ENCODE measurements around the gene MYO18A. TPM values are rescaled to one million over a fixed set of nuclear protein-coding genes. Genes with fewer than 3 reads are reported as not detected.
"Not testable (repeated sequence)": the region's sequence is repeated elsewhere in the genome, so short reads cannot be mapped to it uniquely, and the experiment has no call there.

MYO18A gene
- total RNA-seq, 1 experiment from 2014 or later: 13.5 TPM

DNA sequence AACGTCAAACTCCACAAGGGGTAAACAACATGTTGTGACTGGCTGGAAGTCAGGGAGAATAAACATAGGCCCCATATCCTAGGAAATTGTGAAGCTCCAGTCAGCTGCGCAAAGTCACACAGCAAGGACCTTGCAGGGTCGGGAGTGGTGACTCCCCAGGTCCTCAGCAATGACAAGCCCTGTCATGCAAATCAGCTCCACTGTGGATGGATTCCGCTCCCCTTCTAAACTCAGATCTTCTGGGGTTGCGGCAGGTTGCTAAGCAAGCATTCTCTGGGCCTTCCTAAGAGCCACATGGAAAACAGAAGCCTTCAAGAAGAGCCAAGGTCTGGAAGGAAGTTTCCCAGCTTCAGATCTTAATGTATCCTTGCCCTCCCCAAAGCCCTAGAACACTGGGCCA lies 28.9 kb upstream of the MYO18A start:
- H3K36me3 ChIP-seq (replicated peaks; ENCODE audit: control insufficient read depth, insufficient read depth, low read length): no peaks in the 10 kb centered on the region
- H3K27me3 ChIP-seq (ENCODE audit: control insufficient read depth, insufficient read depth, low read length): no peaks in the 10 kb centered on the region
- H3K4me3 ChIP-seq (ENCODE audit: insufficient read depth, low read depth, low read length): no peak overlapping the region
- DNase-seq: no peak

- Histone ChIP-seq H3K4me3 (ENCODE audit: insufficient read depth, low read depth, low read length) (no peak overlapping the region), H3K36me3 (replicated peaks; ENCODE audit: control insufficient read depth, insufficient read depth, low read length) (no peaks in the 10 kb centered on the region), H3K27me3 (ENCODE audit: control insufficient read depth, insufficient read depth, low read length) (no peaks in the 10 kb centered on the region)
- DNase-seq: no peak
Observed at GRCh38 chr17:29207975-29208374, 27.8 kb upstream of the MYO18A start.

- no peak overlapping the region for H3K4me3 ChIP-seq (ENCODE audit: insufficient read depth, low read depth, low read length)
- no peak for DNase-seq
- H3K27me3 ChIP-seq (ENCODE audit: control insufficient read depth, insufficient read depth, low read length): no peaks in the 10 kb centered on the region
- H3K36me3 ChIP-seq (replicated peaks; ENCODE audit: control insufficient read depth, insufficient read depth, low read length): no peaks in the 10 kb centered on the region
Observed at GRCh38 chr17:29205047-29205446, 24.8 kb upstream of the MYO18A start.

GRCh38 chr17:29204068-29204804 lies 24.0 kb upstream of the MYO18A start:
- not testable (repeated sequence) for H3K4me3 ChIP-seq (ENCODE audit: insufficient read depth, low read depth, low read length); H3K27me3 ChIP-seq (ENCODE audit: control insufficient read depth, insufficient read depth, low read length); DNase-seq; H3K36me3 ChIP-seq (replicated peaks; ENCODE audit: control insufficient read depth, insufficient read depth, low read length)

GRCh38 chr17:29197516-29198272 lies 17.5 kb upstream of the MYO18A start:
- Histone ChIP-seq H3K27me3 (ENCODE audit: control insufficient read depth, insufficient read depth, low read length) (no peaks in the 10 kb centered on the region), H3K4me3 (ENCODE audit: insufficient read depth, low read depth, low read length) (no peak overlapping the region), H3K36me3 (replicated peaks; ENCODE audit: control insufficient read depth, insufficient read depth, low read length) (no peaks in the 10 kb centered on the region)
- DNase-seq: no peak

GRCh38 chr17:29196769-29197515 lies 16.7 kb upstream of the MYO18A start:
- DNase-seq: no peak
- no peaks in the 10 kb centered on the region for H3K36me3 ChIP-seq (replicated peaks; ENCODE audit: control insufficient read depth, insufficient read depth, low read length)

DNA sequence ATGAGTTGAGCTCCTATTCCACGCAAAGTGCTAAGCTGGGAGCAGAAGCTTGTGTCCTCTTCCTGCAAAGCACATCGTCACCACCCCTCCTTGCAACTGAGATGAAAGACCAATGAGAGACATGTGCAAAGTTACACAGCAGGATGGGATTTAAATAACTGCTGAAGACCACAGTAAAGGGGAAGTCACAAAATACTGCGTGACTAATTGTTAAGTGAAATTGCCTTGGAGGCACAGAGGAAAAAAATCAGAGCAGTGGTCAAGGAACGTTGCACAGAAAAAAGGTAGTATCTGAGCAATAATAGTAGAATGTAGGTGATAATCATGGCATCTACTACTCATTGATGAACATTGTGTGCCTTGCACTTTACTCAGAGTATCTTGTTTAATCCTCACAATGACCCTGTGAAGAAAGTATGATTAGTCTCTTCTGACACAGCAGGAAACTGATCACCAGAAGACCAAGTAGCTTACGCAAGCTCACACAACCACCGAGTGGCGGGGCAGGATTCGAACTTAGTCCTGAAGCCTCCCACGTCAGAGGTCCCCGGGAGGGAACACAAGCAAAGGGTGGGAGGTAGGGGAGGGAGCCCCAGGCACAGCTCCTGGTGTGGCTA lies 15.4 kb upstream of the MYO18A start:
- H3K27me3 ChIP-seq (ENCODE audit: control insufficient read depth, insufficient read depth, low read length): no peaks in the 10 kb centered on the region
- no peak for DNase-seq
- H3K4me3 ChIP-seq (ENCODE audit: insufficient read depth, low read depth, low read length): no peak overlapping the region
- no peaks in the 10 kb centered on the region for H3K36me3 ChIP-seq (replicated peaks; ENCODE audit: control insufficient read depth, insufficient read depth, low read length)

More at GRCh38 chr17:29196769-29197515, 16.7 kb upstream of the MYO18A start:
- no peaks in the 10 kb centered on the region for H3K27me3 ChIP-seq (ENCODE audit: control insufficient read depth, insufficient read depth, low read length)
- no peak overlapping the region for H3K4me3 ChIP-seq (ENCODE audit: insufficient read depth, low read depth, low read length)

DNA sequence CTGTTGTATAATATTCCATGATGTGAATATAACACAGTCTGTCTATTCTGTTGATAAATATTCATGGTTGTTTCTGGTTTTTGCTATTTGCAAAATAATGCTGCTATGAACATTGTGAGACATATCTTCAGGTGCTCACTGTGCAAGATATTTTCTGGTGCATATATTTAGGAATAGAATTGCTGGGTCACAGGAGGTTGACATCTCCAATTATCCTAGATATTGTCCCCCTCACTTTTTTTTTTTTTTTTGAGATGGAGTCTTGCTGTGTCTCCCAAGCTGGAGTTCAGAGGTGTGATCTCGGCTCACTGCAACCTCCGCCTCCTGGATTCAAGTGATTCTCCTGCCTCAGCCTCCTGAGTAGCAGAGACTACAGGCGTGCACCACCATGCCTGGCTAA lies 14.5 kb upstream of the MYO18A start:
- Histone ChIP-seq H3K36me3 (replicated peaks; ENCODE audit: control insufficient read depth, insufficient read depth, low read length) (no peaks in the 10 kb centered on the region), H3K27me3 (ENCODE audit: control insufficient read depth, insufficient read depth, low read length) (no peaks in the 10 kb centered on the region), H3K4me3 (ENCODE audit: insufficient read depth, low read depth, low read length) (no peak overlapping the region)
- DNase-seq: no peak

- no peak overlapping the region for H3K4me3 ChIP-seq (ENCODE audit: insufficient read depth, low read depth, low read length)
- H3K36me3 ChIP-seq (replicated peaks; ENCODE audit: control insufficient read depth, insufficient read depth, low read length): no peaks in the 10 kb centered on the region
- no peaks in the 10 kb centered on the region for H3K27me3 ChIP-seq (ENCODE audit: control insufficient read depth, insufficient read depth, low read length)
- DNase-seq: no peak
Observed at GRCh38 chr17:29193146-29193545, 12.9 kb upstream of the MYO18A start.

DNA sequence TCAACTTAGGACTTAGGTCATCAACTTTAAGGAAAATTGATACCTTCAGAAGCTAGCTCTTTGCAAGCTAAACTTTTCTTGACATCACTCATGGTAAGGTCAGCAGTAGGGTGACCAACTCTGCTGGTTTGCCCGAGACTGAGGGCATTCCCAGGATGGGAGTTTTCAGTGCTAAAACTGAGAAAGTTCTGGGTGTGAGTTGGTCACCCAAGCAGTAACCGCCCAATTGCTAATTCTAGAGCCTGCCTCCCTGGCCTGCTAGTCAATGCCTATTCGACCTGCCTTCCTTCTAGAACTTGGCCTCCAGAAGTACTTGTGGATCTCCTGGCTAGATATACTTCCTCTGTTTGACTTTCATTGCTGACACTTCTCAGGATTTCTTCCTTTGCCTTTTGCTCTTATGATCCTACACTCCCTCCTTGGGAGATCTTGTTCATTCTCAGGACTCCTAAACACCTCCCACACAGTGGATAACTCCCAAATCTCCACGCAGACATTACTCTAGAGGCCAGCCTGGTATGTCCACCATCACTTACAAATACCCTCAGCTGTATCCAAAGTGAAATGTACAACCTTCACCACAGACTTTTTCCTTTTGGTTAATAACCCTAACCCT lies 10.5 kb upstream of the MYO18A start:
- H3K36me3 ChIP-seq (replicated peaks; ENCODE audit: control insufficient read depth, insufficient read depth, low read length): no peaks in the 10 kb centered on the region
- no peak overlapping the region for H3K4me3 ChIP-seq (ENCODE audit: insufficient read depth, low read depth, low read length)
- no peaks in the 10 kb centered on the region for H3K27me3 ChIP-seq (ENCODE audit: control insufficient read depth, insufficient read depth, low read length)
- DNase-seq: no peak

DNA sequence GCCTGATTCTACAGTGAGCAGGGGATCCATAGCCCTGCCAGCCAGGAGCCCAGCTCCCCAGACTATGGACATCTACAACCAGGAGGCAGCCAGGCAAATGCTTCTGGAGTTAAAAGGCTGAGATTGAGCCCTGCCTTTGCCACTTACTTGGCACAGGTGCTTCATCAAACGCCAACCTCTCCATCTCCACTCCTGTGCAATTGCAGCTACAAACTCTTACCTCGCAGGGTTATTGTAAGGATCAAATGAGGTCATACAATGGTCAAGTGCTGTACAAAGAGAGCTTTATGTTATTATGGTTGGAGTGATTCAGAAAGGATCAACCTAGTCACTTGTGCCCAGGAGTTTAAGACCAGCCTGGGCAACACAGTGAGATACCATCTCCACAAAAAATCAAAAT lies 9.8 kb upstream of the MYO18A start:
- Histone ChIP-seq H3K4me3 (ENCODE audit: insufficient read depth, low read depth, low read length) (no peak overlapping the region), H3K27me3 (ENCODE audit: control insufficient read depth, insufficient read depth, low read length) (no peaks in the 10 kb centered on the region), H3K36me3 (replicated peaks; ENCODE audit: control insufficient read depth, insufficient read depth, low read length) (no peaks in the 10 kb centered on the region)
- DNase-seq: no peak

DNA sequence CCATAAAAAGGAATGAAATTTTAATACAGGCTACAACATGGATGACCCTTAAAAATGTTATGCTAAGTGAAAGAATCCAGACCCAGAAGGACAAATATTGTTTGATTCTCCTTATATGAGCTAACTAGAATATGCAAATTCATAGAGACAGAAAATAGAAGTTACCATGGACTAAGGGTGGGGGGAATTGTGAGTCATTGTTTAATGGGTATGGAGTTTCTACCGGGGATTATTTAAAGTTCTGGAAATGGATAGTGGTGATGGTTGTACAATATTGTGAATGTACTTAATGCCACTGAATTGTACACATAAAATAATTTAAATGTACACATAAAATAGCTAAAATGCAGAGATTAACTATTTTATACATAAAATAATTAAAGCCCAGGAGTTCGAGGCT lies 9.2 kb upstream of the MYO18A start:
- no peaks in the 10 kb centered on the region for H3K27me3 ChIP-seq (ENCODE audit: control insufficient read depth, insufficient read depth, low read length)
- no peak overlapping the region for H3K4me3 ChIP-seq (ENCODE audit: insufficient read depth, low read depth, low read length)
- no peaks in the 10 kb centered on the region for H3K36me3 ChIP-seq (replicated peaks; ENCODE audit: control insufficient read depth, insufficient read depth, low read length)
- DNase-seq: no peak

DNA sequence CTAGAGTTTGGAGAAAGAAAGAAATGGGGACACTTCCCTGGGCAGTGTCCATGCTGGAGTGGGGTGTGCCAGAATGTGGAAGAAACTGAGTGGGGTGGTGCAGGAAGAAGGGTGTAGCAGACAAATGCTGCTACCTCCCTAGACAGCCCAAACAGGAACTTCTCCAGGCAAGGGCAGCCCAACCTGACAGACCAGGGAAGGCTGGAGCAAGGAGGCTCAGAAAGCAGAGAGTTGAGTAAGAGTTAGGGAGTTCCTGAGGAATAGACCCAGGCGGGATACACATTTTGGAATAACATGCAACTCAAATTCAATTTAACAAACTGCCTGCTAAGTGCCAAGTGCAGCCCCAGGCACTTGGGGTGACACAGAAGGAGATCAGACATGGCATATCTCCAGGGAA lies 1.0 kb upstream of the MYO18A start:
- no peak overlapping the region for H3K4me3 ChIP-seq (ENCODE audit: insufficient read depth, low read depth, low read length)
- H3K27me3 ChIP-seq (ENCODE audit: control insufficient read depth, insufficient read depth, low read length): peaks cover 7% of the 10 kb centered on the region
- no peaks in the 10 kb centered on the region for H3K36me3 ChIP-seq (replicated peaks; ENCODE audit: control insufficient read depth, insufficient read depth, low read length)
- DNase-seq: no peak

- peak overlapping the region; percentile 73 for H3K4me3 ChIP-seq (ENCODE audit: insufficient read depth, low read depth, low read length)
Observed at GRCh38 chr17:29180788-29181160, 576 bp upstream of the MYO18A start.

More at GRCh38 chr17:29180788-29181160, 576 bp upstream of the MYO18A start:
- no peak for DNase-seq
- H3K36me3 ChIP-seq (replicated peaks; ENCODE audit: control insufficient read depth, insufficient read depth, low read length): no peaks in the 10 kb centered on the region
- H3K27me3 ChIP-seq (ENCODE audit: control insufficient read depth, insufficient read depth, low read length): peaks cover 7% of the 10 kb centered on the region
